Putamen (tissue), 1 donor: Measurements from ENCODE around the gene TNNC2.
"Not testable (repeated sequence)": the region's sequence is repeated elsewhere in the genome, so short reads cannot be mapped to it uniquely, and the experiment has no call there.

Source experiments
- DNase-seq: peaks from one replicate; pipeline ENCODE4 v3.0.0-alpha.2; 2016; ENCODE audit warnings: low spot score

TNNC2 gene

DNA sequence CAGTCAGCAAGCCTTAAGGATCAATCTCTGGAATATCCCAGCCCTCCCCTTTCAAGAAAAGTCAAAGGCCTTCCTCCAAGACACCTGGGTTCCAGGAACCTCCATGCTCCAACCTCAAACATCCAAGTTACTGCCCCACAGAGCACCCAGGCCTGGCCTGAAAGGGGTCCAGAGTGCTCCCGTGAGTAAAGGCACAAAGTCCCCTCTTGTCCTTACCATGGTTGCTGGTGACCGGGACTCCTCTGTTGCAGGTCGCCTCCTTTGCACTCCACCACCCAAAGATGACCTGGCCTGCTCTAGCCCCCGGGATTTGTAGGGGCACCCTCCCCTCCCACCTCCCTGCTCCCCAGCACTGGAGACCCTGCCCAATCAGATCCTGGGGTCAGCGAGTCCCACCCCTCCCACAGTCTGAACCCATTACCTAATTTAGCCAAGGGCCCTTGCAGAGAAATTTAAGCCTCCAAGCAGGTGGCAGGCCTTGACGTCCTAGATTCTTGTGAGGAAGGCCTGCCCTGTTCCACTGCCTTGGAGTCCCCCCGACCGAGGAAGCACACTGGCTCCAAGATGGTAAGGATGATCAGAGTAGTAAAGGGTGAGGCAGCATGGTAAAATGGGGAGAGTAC lies at the start of gene TNNC2:
TSS of gene TNNC2 (minus strand) at position 283 of the 623 bp plus-strand sequence. CDS start at position 219, 64 bp downstream.
- no peak for DNase-seq

DNA sequence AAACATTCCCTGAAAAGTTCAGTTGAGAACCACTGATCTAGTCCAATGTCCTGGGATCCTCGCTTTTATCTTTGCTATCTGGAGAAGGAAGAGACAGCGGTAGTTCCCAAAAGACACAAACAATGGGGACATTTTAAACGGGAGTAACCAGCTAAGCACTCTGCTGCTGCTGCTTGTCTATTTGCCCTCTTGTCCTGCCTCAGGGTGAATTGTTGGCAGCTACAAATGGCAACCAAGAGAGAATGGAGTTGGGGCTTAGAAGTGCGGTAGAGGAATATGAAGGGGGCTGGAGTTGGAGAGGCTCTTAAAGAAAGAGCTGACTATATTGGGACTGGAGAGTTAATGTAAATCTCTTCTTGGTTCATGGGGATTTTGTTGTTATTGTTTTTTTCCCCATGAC lies 47.5 kb upstream of the TNNC2 start:
- no peak for DNase-seq

DNA sequence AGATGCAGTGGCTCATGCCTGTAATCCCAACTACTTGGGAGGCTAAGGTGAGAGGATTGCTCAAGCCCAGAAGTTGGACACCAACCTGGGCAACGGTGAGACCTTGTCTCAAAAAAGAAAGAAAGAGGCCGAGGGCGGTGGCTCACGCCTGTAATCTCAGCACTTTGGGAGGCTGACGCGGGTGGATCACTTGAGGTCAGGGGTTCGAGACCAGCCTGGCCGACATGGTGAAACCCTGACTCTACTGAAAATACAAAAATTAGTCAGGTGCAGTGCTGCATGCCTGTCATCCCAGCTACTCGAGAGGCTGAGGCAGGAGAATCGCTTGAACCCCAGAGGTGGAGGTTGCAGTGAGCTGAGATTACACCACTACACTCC lies 47.0 kb upstream of the TNNC2 start:
- DNase-seq = not testable (repeated sequence)

DNA sequence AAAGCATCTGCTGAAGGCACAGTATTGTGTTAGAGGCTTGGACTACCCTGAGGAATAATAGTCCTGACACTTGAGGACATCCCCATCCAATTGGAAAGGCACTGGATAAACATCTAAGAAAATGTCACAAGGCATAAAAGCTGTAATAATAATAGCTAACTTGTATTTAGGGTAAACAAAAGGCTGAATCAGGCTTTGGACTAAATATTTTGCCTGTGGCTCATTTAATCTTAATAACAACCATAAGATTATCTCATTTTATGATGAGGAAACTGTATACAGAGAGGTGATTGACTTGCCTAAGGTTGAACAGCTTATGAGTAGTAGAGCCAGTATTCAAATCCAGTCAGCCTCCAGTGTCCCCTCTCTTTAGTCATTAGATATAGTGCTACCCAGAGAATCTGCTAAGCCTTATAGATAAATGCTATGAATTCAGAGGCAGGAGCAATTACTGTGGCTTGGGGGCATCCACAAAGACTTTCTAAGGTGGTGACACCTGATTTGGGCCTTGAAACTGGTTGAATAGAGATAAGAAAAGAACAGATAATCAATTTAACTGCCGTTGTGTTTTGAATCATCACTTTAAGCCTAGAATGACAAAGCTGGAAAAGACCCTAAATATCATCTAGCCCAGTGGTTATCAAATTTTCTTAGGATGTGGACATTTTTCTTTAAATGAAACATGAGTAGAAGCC lies 46.4 kb upstream of the TNNC2 start:
- DNase-seq = no peak

DNA sequence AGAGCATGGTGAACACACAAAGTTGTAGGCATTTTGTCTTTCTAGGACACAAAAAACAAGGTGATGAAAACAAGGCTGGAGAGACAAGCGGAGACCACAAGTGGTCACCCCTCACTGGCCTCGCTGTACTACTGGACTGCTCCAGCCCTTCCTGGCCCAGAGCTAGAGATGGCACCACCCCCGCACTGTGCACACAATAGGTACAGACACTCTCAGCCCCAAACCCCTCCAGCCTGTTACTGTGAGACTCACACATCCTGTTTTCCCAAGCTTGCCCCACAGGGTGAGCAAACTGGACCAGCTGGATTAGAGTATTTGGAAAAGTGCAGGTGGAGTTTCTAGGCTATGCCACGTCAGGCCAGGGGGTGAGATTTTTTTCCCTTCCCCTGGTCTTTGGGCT lies 45.5 kb upstream of the TNNC2 start:
- no peak for DNase-seq

DNA sequence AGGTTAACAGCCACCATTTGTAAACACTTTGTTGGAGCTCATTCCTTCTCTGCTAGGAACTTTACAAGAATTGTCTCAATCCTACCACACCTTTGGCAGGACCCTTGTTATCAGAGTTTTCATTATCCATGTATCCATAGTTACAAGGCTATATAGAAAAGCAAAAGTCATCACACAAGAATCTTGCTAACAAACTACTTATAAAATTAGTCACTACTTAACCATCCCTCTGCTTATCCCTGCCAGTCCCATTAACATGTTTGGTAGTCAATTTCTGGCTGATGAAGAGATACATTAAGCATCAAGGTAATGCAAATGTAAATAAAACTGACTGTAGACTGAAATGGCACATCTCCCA lies 40.7 kb upstream of the TNNC2 start:
- DNase-seq = no peak

DNA sequence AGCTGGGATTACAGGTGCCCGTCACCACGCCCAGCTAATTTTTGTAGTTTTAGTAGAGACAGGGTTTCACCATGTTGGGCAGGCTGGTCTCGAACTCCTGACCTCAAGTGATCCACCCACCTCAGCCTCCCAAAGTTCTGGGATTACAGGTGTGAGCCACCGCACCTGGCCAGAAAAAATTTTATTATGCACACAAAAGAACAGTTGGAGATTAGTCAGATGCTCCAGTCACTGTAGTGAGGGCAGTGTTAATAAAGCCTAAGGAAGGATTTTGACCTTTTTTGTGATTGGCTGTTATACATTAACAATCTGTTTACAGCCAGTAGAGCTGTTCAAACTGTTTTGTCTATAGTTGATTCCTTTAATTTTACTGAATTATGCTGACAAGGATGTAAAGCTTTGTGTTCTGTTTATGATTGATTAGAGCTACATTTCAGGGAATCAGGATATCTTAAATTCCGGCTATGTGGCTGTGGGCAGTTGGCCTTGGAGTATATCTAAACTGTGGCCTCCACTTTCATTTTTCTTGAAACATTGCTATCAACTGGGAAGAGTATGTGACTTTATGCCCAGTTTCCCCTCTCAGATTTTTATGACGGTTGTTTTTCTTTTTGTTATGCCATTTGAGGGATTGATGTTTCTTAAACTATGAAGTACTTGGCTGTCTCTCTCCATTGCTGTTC lies 40.2 kb upstream of the TNNC2 start:
- no peak for DNase-seq

DNA sequence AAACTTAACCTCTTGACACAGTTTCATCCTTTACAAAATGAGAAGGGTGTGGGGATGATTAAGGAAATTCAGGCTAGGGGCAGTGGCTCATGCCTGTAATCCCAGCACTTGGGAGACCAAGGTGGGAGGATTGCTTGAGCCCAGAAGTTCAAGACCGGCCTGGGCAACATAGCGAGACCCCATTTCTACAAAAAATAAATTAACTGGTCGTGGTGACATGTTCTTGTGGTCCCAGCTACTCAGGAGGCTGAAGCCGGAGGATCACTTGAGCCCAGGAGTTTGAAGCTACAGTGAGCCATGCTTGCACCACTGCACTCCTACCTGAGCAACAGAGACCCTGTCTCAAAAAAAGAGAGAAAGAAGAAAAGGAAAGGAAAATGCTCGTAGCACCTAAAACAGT lies 39.3 kb upstream of the TNNC2 start:
- no peak for DNase-seq

DNA sequence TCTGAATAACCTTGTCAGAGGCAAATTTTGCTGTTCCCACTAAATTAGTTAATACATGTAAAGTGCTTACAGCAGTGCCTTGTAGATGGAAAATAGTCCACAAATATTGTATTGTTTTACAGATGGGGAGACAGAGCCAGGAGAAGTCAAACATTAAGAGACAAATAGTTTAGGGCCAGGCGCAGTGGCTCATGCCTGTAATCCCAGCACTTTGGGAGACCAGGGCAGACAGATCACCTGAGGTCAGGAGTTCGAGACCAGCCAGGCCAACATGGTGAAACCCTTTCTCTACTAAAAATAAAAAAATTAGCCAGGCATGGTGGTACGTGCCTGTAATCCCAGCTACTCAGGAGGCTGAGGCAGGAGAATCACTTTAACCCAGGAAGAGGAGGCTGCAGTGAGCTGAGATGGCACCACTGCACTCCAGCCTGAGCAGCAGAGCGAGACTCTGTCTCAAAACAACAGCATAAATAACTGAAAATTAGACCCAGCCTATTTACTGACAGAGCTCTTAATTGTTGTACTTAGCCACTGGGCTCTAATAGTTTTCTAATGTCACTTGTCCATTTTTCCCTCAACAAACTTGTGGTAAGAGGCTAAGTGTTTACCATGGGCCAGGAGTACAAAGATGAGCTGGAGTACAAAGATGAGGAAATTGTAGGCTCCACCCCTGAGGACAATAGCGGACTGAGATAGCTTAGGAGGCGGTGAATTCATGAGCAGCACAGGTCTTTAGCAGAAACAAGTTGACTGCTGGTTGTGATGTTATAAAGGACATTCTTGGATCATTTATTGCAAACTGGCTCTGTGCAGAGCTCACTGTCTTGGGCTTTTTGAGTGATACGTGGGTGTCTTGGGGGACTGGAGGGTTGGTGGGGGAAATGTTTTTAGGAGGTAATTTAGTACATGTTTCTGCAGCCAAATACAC lies 36.7 kb upstream of the TNNC2 start:
- no peak for DNase-seq

DNA sequence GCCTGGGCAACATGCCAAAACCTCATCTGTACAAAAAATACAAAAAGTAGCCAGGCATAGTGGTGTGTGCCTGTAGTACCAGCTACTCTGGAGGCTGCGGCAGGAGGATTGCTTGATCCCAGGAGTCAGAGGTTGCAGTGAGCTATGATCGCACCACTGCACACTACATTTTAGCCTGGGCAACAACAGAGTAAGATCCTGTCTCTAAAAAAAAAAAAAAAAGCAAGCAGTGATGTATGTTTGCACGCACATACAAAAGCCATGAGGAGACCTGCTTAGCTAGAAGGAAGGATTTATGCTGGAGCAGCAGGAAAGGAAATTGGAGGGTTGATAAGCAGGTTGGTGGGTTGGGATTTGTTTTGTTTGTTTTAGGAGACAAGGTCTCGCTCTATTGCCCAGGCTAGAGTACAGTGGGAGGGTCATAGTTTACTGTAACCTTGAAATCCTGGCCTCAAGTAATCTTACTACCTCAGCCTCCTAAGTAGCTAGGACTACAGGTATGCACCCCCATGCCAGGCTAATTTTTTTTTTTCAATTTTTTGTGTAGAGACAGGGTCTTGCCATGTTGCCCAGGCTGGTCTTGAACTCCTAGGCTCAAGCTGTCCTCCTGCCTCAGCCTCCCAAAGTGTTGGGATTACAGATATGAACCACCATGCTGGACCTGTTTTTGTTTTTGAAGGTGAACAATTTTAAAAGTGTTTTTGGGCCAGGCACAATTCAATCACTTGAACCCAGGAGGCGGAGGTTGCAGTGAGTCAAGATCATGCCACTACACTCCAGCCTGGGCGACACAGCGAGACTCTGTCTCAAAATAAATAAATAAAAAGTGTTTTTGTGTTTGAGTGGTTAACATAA lies 34.3 kb upstream of the TNNC2 start:
- no peak for DNase-seq

DNA sequence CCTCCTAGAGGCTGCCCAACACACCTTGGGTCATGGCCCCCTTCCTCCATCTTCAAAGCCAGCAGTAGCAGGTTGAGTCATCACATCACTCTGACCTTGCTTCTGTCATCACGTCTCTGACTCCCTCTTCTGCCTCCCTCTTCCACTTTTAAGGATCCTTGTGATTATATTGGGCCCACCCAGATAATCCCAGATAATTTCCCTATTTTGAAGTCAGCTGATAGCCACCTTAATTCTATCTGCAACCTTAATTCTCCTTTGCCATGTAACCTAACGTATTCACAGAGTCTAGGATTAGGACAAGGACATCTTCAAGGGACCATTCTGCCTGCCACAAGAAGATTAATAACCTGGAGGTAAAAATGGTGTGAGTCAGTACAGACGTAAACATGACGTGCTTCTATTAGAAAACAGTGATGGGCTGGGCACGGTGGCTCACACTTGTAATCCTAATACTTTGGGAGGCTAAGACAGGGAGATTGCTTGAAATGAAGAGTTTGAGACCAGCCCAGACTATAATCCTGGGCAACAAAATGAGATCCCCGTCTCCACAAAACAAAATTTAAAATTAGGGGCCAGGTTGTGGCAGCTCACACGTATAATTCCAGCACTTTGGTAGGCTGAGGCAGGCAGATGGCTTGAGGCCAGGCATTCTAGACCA lies 33.6 kb upstream of the TNNC2 start:
- DNase-seq = no peak

DNA sequence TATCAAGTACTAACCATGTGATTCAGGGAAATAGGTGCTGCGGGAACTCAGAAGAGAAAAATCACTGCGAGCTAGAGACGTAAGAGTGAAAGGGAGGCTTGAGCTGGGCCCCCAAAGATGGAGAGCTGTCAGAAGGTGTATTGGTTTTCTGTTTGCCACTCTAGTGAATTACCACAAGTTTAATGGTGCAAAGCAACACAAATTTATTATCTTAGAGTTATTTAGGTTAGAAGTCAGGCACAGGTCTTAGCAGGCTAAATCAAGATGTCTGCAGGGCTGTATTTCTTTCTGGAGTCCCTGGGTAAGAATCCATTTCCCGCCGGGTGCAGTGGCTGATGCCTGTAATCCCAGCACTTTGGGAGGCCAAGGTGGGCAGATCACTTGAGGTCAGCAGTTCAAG lies 32.8 kb upstream of the TNNC2 start:
- no peak for DNase-seq

DNA sequence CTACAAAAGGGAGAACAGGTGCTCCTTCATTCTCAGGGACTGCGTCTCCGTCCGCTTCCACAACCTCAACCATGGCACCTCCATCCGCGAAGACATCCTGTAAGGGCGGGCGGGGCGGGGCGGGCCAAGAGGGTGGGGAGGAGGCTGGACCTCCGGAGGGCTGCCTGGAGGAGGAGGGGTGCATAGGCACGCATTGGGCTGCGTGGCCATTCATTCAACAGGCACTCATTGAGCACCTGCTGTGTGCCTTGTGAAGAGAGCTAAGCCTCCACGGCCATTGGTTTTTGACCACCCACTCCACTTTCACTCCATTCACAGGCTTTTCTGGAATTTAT lies 30.7 kb upstream of the TNNC2 start:
- no peak for DNase-seq

DNA sequence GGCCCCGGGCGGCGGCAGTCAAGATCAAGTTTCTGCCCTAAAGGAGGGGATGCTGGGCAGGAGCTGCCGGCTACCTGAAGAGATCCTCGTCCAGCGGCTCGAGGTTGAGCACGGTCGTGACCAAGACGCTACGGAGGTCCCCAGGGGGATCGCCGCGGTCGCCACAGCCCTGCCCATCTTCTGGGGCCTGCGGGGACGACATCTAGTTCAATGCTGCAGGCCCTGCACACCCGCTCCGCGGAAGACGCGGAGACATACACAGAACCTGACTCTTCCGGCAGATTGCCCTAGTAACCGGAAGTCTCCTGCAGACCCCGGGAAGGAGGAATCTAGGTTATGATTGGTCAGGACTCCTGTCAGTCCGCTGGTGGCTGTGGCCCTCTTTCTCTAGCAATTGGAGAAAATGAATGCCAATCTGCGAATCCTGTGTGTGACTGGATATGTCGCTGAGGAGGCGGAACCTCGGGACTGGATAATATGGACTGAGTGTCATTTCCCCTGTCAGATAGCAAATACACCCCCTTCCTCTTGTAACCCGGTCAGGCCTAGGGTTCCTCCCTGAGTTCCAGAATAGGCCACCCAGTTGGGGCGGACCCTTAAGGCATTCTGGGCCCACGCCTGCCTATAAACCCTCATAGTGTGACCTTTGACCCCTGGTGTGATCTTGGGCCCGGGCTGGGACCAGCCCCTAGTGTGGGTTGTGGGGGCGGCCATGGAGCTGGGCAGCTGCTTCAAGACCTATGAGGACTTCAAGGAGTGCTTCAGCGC lies 30.2 kb upstream of the TNNC2 start, which contains the start of the genes ACOT8 and ZSWIM3:
TSS of gene ACOT8 (minus strand) at position 279 of the 768 bp plus-strand sequence. CDS start at position 202, 77 bp downstream.
TSS of gene ZSWIM3 (plus strand) at position 501 of the 768 bp plus-strand sequence. CDS start at position 713, 212 bp downstream.
- peak; percentile 99 for DNase-seq

DNA sequence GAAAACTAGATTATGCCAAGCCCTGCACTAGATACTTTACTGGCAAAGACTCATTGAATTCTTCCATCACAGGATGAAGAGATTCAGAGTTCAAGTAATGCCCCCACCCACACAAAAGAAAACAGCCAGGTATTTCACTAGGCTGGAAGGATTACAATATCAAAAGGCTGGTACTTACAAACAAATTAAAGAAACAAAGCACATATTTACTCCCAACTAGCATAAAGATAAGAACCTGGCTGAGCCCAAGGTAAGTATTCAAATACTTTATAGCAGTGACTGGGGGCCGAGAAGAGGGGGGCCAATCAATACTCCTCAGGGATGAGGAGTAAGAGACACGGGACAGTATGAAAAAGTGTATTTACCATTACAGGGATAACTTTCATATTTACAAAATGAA lies 26.4 kb upstream of the TNNC2 start:
- DNase-seq = no peak

DNA sequence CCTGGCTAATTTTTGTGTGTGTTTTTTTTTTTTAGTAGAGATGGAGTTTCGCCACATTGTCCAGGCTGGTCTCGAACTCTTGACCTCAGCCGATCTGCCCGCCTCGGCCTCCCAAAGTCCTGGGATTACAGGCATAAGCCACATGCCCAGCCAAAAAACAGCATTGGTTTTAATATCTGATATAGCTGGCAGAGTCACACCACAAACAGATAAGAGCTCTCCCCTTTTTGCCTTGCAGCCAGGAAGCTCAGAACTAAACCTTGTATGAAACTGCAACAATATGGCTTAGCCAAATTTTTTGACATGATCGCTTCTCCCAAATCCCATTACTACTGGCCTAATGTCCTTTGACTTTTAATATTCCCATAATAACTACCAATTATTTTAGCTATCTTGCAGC lies 25.2 kb upstream of the TNNC2 start:
- no peak for DNase-seq

DNA sequence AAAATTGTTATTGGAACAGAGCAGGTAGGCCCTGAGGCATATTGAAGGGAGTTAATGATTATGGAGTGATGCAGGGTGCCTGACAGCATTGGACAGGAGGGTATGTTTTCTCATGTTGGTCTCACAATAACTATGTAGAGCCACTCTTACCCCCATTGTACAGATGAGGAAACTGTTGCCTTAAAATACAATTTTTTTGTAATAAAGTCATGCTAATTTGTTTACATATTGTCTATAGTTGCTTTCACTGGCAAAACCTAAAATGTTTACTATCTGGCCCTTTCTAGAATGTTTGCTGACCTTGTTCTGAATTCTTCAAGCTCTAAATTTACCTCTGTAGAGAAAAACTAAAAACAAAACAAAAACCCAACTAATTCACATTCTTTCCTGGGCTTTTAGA lies 24.4 kb upstream of the TNNC2 start:
- DNase-seq = no peak

DNA sequence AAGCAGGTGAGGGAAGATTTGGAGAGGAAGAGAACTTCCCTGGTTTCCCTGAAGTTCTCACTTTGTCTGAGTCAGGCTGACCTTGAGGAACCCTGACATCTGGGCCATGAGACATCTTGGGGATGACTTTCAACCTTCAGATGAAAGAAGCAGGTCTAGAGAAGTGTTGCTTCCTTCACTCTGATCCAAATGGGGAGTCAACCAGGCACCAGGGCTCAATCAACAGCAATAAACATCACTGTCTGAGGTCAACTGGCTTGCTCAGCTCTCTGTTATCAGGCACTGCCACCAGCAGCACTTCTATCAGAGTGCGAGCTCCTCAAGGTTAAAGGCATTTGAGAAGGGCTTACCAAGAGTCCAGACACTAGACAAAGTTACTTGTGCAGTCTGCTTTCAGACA lies 23.8 kb upstream of the TNNC2 start:
- no peak for DNase-seq

DNA sequence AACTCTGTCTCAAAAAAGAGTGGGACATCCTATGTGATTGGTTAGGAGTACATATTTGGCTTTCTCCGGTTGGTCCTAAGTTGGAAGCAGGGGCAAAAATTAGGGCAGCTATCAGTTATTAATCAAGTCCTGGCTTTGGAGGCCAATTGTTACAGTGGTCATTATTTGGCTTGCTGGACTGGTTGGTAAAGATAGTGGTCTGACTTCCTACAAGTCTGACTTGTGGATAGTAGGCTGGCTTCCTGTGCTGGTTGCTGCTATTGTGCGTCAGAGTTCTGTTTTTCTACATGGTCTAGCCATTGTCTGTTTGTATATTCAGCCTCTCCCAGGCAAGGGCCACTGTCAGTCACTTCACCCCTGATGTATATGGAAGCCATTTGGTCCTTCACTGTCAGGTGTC lies 23.1 kb upstream of the TNNC2 start:
- DNase-seq = no peak

DNA sequence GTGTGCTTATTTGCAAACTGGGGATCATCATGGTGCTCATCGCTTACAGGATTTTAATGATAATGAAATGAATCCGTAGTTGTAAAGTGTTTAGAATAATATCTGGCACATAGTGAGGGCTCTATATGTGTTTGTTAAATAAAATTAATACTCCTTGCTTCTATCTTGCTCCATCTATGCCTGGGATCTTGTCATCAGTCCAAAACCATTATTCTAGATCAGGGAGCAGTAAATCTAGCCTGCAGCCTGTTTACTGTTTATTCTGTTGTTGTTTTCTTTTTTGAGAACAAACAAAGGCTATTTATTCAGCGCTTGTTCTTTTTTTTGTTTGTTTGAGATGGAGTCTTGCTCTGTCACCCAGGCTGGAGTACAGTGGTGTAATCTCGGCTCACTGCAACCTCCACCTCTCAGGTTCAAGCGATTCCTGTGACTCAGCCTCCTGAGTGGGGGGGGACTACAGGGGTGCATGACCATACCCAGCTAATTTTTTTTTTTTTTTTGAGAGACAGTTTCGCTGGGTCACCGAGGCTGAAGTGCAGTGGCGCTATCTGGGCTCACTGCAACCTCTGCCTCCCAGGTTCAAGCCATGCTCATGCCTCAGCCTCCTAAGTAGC lies 22.0 kb upstream of the TNNC2 start:
- no peak for DNase-seq
